WTC11 (cell line): ENCODE results near the gene GAS2. TPM values are rescaled to one million over a fixed set of nuclear protein-coding genes. Genes with fewer than 3 reads are reported as not detected.

ENCODE experiments used
- ATAC-seq: fragments of 200-7000 bp; cut with Tn5 transposase; 2 replicates; pipeline ENCODE4 v1.10.0; 2021; ENCODE audit warnings: mild to moderate bottlenecking, moderate library complexity
- CTCF ChIA-PET: fragments of 300-600 bp; sonication (Branson Sonifier 250); formaldehyde crosslinking; loops from one replicate; lab custom pipeline; 2021; ENCODE audit warnings: antibody characterized with exemption; lab: Charles Lee
- POLR2A ChIA-PET: fragments of 350-600 bp; sonication (Branson Sonifier 250); formaldehyde crosslinking; loops from one replicate; lab custom pipeline; 2021; ENCODE audit warnings: antibody characterized with exemption; lab: Charles Lee
- DNase-seq: peaks from one replicate; pipeline ENCODE4 v3.0.0; 2021; ENCODE audit warnings: low spot score
- H3K27ac Mint-ChIP-seq: 2 replicates; pipeline ENCODE4 v1.8.0; 2021; ENCODE audit warnings: mixed read lengths
- H3K27me3 Mint-ChIP-seq: 2 replicates; pipeline ENCODE4 v1.8.0; 2021; ENCODE audit warnings: low read depth, mild to moderate bottlenecking, moderate library complexity, mixed read lengths
- H3K36me3 Mint-ChIP-seq: 2 replicates; pipeline ENCODE4 v1.8.0; 2021; ENCODE audit warnings: mixed read lengths
- H3K4me1 Mint-ChIP-seq: 2 replicates; pipeline ENCODE4 v1.8.0; 2022; ENCODE audit warnings: mixed read lengths
- H3K4me3 Mint-ChIP-seq: 2 replicates; pipeline ENCODE4 v1.8.0; 2021; ENCODE audit warnings: mild to moderate bottlenecking, moderate library complexity, mixed read lengths
- H3K9me3 Mint-ChIP-seq: 2 replicates; pipeline ENCODE4 v1.8.0; 2021; ENCODE audit warnings: mixed read lengths
- CBFB ChIP-seq: sonication (generic); formaldehyde crosslinking; IDR thresholded peaks from 2 replicates; pipeline ENCODE4 v1.8.1; 2022; ENCODE audit warnings: mild to moderate bottlenecking, low read depth, missing genetic modification reagents
- ETV6 ChIP-seq: sonication (generic); formaldehyde crosslinking; IDR thresholded peaks from 2 replicates; pipeline ENCODE4 v1.8.1; 2022; ENCODE audit warnings: mild to moderate bottlenecking, missing genetic modification reagents
- FOXK1 ChIP-seq: sonication (generic); formaldehyde crosslinking; IDR thresholded peaks from 2 replicates; pipeline ENCODE4 v1.8.0; 2022; ENCODE audit warnings: mild to moderate bottlenecking, moderate library complexity, missing genetic modification reagents
- GRHL2 ChIP-seq: fragments of 250-450 bp; sonication (Bioruptor Pico); IDR thresholded peaks from 2 replicates; pipeline ENCODE4 v1.8.0; 2022; ENCODE audit warnings: mild to moderate bottlenecking, moderate library complexity; ENCODE audit not compliant: insufficient replicate concordance, severe bottlenecking
- NFE2L1 ChIP-seq: sonication (generic); formaldehyde crosslinking; IDR thresholded peaks from 2 replicates; pipeline ENCODE4 v1.8.1; 2023; ENCODE audit warnings: missing genetic modification reagents
- NFYB ChIP-seq: sonication (generic); formaldehyde crosslinking; conservative IDR thresholded peaks from 2 replicates; pipeline ENCODE4 v1.8.0; 2022; ENCODE audit warnings: low read depth, missing genetic modification reagents
- RORB ChIP-seq: fragments of 250-450 bp; sonication (Bioruptor Pico); IDR thresholded peaks from 2 replicates; pipeline ENCODE4 v1.9.0; 2021; ENCODE audit warnings: mild to moderate bottlenecking
- SMAD3 ChIP-seq: sonication (generic); formaldehyde crosslinking; IDR thresholded peaks from 2 replicates; pipeline ENCODE4 v1.8.0; 2022; ENCODE audit warnings: missing genetic modification reagents, mild to moderate bottlenecking, borderline replicate concordance
- SOX15 ChIP-seq: fragments of 250-450 bp; sonication (Bioruptor Pico); IDR thresholded peaks from 2 replicates; pipeline ENCODE4 v1.9.0; 2021; ENCODE audit warnings: mild to moderate bottlenecking
- ZNF263 ChIP-seq: sonication (generic); formaldehyde crosslinking; IDR thresholded peaks from 2 replicates; pipeline ENCODE4 v1.8.1; 2022; ENCODE audit warnings: low read depth, mild to moderate bottlenecking, moderate library complexity, missing genetic modification reagents
- total RNA-seq: library from RNA; stranded (reverse); gene quantifications from 3 replicates; pipeline ENCODE4 v1.2.3, GENCODE V29; 2021
- TF ChIP-seq, protein P1 (sequence below): fragments of 250-450 bp; sonication (Bioruptor Pico); IDR thresholded peaks from 2 replicates; pipeline ENCODE4 v1.9.0; 2021; ENCODE audit warnings: moderate library complexity, mild to moderate bottlenecking, inconsistent platforms, borderline replicate concordance
- TF ChIP-seq, protein P2 (sequence below): fragments of 200-600 bp; IDR thresholded peaks from 2 replicates; pipeline ENCODE4 v1.8.0; 2022; ENCODE audit warnings: antibody characterized with exemption
- TF ChIP-seq, protein P3 (sequence below): fragments of 250-450 bp; sonication (Bioruptor Pico); conservative IDR thresholded peaks from 2 replicates; pipeline ENCODE4 v1.9.0; 2021; ENCODE audit warnings: mild to moderate bottlenecking
- TF ChIP-seq, protein P4 (sequence below): sonication (generic); formaldehyde crosslinking; IDR thresholded peaks from 2 replicates; pipeline ENCODE4 v1.8.0; 2023; ENCODE audit warnings: missing genetic modification reagents, mild to moderate bottlenecking, borderline replicate concordance
- TF ChIP-seq, protein P5 (sequence below): sonication (generic); formaldehyde crosslinking; conservative IDR thresholded peaks from 2 replicates; pipeline ENCODE4 v1.8.1; 2023; ENCODE audit warnings: mild to moderate bottlenecking, low read depth, missing genetic modification reagents, moderate library complexity
- TF ChIP-seq, protein P6 (sequence below): fragments of 250-450 bp; sonication (Bioruptor Pico); IDR thresholded peaks from 2 replicates; pipeline ENCODE4 v2.1.2; 2022; ENCODE audit warnings: mild to moderate bottlenecking, moderate library complexity

Gene GAS2
- total RNA-seq, 1 experiment from 2014 or later = 1.8 TPM

DNA sequence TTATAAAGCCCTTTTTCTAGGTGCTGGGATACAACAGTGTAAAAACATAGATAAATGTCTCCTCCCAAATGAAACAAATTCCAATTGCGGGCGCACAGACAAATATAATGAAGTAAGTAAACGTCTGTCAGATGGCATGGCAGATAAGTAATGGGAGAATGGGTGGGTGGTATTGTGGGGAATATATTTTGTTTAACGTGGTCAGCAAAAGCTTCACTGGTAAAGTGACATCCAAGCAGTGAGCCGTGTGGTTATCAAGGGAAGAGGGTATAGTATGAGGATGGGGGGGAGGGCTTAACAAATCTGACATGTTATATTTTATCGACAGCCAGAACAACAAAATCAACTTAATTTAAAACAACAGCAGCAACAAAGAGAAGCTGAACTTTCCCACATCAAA lies 162.0 kb downstream of the GAS2 start (continued):
- TF ChIP-seq, protein P1, sequence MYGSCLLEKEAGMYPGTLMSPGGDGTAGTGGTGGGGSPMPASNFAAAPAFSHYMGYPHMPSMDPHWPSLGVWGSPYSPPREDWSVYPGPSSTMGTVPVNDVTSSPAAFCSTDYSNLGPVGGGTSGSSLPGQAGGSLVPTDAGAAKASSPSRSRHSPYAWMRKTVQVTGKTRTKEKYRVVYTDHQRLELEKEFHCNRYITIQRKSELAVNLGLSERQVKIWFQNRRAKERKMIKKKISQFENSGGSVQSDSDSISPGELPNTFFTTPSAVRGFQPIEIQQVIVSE = no peak
- TF ChIP-seq, protein P2, sequence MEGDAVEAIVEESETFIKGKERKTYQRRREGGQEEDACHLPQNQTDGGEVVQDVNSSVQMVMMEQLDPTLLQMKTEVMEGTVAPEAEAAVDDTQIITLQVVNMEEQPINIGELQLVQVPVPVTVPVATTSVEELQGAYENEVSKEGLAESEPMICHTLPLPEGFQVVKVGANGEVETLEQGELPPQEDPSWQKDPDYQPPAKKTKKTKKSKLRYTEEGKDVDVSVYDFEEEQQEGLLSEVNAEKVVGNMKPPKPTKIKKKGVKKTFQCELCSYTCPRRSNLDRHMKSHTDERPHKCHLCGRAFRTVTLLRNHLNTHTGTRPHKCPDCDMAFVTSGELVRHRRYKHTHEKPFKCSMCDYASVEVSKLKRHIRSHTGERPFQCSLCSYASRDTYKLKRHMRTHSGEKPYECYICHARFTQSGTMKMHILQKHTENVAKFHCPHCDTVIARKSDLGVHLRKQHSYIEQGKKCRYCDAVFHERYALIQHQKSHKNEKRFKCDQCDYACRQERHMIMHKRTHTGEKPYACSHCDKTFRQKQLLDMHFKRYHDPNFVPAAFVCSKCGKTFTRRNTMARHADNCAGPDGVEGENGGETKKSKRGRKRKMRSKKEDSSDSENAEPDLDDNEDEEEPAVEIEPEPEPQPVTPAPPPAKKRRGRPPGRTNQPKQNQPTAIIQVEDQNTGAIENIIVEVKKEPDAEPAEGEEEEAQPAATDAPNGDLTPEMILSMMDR = no peak
- TF ChIP-seq RORB (CRISPR knock-in tag) (no peak), NFE2L1 (no peak), SOX15 (CRISPR knock-in tag) (no peak), NFYB (CRISPR knock-in tag) (no peak), CBFB (CRISPR knock-in tag) (no peak), SMAD3 (CRISPR knock-in tag) (no peak), GRHL2 (no peak), ETV6 (CRISPR knock-in tag) (no peak)
- TF ChIP-seq, protein P3, sequence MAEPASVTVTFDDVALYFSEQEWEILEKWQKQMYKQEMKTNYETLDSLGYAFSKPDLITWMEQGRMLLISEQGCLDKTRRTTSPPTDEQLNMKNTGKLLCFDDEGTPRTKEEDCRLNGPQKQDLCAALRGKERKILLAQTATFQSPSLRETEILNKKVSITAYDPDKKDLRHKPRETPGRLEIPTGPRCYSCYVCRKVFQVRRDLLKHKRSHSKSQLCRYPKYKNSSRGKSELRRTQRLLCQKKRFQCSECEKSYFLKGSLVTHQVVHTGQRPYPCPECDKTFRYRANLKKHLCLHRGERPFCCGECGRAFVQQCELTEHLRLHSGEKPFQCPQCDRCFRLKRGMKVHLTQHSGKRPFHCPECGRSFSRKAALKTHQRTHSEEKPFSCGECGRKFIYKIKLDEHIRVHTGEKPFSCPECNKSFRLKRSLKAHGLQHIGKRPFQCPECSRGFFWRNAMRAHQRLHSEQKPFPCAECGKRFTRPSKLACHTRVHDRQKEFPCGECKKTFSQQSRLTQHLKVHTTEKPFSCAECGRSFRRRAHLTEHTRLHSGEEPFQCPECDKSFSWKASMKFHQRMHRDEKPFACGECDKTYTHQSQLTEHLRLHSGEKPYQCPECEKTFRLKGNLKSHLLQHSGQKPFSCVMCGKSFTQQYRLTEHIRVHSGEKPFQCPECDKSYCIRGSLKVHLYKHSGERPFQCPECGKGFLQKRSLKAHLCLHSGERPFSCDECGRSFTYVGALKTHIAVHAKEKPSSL (CRISPR knock-in tag) = no peak
- TF ChIP-seq, protein P4, sequence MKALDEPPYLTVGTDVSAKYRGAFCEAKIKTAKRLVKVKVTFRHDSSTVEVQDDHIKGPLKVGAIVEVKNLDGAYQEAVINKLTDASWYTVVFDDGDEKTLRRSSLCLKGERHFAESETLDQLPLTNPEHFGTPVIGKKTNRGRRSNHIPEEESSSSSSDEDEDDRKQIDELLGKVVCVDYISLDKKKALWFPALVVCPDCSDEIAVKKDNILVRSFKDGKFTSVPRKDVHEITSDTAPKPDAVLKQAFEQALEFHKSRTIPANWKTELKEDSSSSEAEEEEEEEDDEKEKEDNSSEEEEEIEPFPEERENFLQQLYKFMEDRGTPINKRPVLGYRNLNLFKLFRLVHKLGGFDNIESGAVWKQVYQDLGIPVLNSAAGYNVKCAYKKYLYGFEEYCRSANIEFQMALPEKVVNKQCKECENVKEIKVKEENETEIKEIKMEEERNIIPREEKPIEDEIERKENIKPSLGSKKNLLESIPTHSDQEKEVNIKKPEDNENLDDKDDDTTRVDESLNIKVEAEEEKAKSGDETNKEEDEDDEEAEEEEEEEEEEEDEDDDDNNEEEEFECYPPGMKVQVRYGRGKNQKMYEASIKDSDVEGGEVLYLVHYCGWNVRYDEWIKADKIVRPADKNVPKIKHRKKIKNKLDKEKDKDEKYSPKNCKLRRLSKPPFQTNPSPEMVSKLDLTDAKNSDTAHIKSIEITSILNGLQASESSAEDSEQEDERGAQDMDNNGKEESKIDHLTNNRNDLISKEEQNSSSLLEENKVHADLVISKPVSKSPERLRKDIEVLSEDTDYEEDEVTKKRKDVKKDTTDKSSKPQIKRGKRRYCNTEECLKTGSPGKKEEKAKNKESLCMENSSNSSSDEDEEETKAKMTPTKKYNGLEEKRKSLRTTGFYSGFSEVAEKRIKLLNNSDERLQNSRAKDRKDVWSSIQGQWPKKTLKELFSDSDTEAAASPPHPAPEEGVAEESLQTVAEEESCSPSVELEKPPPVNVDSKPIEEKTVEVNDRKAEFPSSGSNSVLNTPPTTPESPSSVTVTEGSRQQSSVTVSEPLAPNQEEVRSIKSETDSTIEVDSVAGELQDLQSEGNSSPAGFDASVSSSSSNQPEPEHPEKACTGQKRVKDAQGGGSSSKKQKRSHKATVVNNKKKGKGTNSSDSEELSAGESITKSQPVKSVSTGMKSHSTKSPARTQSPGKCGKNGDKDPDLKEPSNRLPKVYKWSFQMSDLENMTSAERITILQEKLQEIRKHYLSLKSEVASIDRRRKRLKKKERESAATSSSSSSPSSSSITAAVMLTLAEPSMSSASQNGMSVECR (CRISPR knock-in tag) = no peak

DNA sequence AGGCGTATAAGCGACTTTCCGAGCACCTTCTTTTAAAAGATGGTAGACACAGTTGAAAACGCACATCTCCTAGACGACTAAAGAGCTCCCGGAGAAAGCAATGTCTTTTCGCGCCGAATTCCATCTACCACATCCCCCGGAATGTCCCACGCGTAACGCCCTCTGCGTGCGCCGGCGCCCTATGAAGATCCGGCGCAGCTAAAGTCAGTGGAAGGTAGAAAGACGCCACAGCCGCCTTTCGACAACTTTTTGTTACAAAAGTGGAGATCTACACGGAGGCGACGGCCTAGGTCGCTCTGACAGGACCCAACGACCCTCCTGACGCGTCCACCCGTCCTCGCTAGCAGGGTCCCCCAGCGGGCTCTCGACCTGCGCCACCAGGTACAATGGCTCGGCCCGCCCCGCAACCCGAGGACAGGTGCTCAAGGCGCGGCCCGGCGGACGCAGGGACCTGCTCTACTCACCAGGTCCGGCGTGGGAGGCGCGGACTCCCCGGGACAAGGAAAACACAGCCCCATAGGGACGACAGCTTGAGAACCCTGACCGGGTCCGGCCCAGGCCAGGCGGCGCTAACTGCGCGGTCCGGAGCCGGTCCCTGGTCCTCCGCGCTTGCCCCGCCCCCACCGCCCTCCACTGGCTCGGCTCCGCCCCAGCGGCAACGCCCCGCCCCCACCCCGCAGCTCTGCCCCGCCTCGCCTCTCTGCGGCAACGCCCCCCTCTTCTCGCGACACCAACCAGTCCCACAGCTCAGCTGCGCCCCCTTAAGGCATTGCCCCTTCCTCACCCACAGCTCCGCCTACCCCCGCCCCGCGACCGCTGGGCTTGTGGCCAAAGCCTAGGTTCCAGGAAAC lies 163.0 kb downstream of the GAS2 start, which contains the start of gene SVIP:
SVIP (minus strand) TSS at position 571 of the 851 bp plus-strand sequence; CDS start at position 518, 53 bp downstream.
- Mint-ChIP-seq H3K9me3 (no peaks in the 10 kb centered on the region), H3K4me3 (peak within 1 kb of the TSS; percentile 85), H3K27ac (no peak within 1 kb of the TSS), H3K4me1 (peaks cover 26% of the 10 kb centered on the region), H3K36me3 (peaks cover 4% of the 10 kb centered on the region; the same call in 1 of the 2 replicates), H3K27me3 (peaks cover 15% of the 10 kb centered on the region)
- ChIA-PET CTCF (interaction anchor here (0.5 to 2.2 kb wide), 24 partner anchors 8 to 915 kb away, joined by 3 to 13 read pairs (median 4); partner anchors contain the start of gene FANCF), POLR2A (interaction anchor here (0.7 to 1.3 kb wide), 5 partner anchors 32 to 692 kb away, joined by 3 to 4 read pairs (median 3); partner anchors contain the start of gene FANCF)
- ATAC-seq (peak; percentile 97), DNase-seq (peak; percentile 98)
- peak; percentile 42; the same call in 1 of the 2 replicates for TF ChIP-seq ETV6 (CRISPR knock-in tag)
- TF ChIP-seq, protein P5, sequence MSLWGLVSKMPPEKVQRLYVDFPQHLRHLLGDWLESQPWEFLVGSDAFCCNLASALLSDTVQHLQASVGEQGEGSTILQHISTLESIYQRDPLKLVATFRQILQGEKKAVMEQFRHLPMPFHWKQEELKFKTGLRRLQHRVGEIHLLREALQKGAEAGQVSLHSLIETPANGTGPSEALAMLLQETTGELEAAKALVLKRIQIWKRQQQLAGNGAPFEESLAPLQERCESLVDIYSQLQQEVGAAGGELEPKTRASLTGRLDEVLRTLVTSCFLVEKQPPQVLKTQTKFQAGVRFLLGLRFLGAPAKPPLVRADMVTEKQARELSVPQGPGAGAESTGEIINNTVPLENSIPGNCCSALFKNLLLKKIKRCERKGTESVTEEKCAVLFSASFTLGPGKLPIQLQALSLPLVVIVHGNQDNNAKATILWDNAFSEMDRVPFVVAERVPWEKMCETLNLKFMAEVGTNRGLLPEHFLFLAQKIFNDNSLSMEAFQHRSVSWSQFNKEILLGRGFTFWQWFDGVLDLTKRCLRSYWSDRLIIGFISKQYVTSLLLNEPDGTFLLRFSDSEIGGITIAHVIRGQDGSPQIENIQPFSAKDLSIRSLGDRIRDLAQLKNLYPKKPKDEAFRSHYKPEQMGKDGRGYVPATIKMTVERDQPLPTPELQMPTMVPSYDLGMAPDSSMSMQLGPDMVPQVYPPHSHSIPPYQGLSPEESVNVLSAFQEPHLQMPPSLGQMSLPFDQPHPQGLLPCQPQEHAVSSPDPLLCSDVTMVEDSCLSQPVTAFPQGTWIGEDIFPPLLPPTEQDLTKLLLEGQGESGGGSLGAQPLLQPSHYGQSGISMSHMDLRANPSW (CRISPR knock-in tag) = no peak
- TF ChIP-seq, protein P6, sequence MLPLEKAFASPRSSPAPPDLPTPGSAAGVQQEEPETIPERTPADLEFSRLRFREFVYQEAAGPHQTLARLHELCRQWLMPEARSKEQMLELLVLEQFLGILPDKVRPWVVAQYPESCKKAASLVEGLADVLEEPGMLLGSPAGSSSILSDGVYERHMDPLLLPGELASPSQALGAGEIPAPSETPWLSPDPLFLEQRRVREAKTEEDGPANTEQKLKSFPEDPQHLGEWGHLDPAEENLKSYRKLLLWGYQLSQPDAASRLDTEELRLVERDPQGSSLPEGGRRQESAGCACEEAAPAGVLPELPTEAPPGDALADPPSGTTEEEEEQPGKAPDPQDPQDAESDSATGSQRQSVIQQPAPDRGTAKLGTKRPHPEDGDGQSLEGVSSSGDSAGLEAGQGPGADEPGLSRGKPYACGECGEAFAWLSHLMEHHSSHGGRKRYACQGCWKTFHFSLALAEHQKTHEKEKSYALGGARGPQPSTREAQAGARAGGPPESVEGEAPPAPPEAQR (CRISPR knock-in tag) = no peak
- TF ChIP-seq ZNF263 (CRISPR knock-in tag) = no peak
- 0 out of 2 replicates have a peak, but pooled peaks have one; percentile 22 for TF ChIP-seq FOXK1
- TF ChIP-seq, protein P4 (CRISPR knock-in tag) = peak; percentile 45; the same call in 1 of the 2 replicates
